ENCODE measurements around the gene IFFO2.

IFFO2 gene

GRCh38 chr1:18919197-18919905 is 37.1 kb downstream of the IFFO2 start:
- no peak for TF ChIP-seq CTCF (IDR thresholded peaks at IDR 0.05)

GRCh38 chr1:18918417-18918816 is 38.1 kb downstream of the IFFO2 start:
- TF ChIP-seq CTCF (IDR thresholded peaks at IDR 0.05), result no peak

GRCh38 chr1:18917071-18917799 is 39.2 kb downstream of the IFFO2 start:
- no peak for TF ChIP-seq CTCF (IDR thresholded peaks at IDR 0.05)

- no peak for TF ChIP-seq CTCF (IDR thresholded peaks at IDR 0.05)
Measured at GRCh38 chr1:18915341-18915740, 41.1 kb downstream of the IFFO2 start.

GRCh38 chr1:18913065-18913835 is 43.2 kb downstream of the IFFO2 start:
- TF ChIP-seq CTCF (IDR thresholded peaks at IDR 0.05), result peak; percentile 75

GRCh38 chr1:18912550-18912949 is 43.9 kb downstream of the IFFO2 start:
- TF ChIP-seq CTCF (IDR thresholded peaks at IDR 0.05), result no peak

GRCh38 chr1:18908911-18909771 is 47.3 kb downstream of the IFFO2 start:
- TF ChIP-seq CTCF (IDR thresholded peaks at IDR 0.05), result no peak

All from LNCAP (cell line).